Right atrium auricular region (tissue), 2 donors: Measurements from ENCODE around the gene SFN. TPM values are rescaled to one million over a fixed set of nuclear protein-coding genes. Genes with fewer than 3 reads are reported as not detected.
"Not testable (repeated sequence)": the region's sequence is repeated elsewhere in the genome, so short reads cannot be mapped to it uniquely, and the experiment has no call there.

ENCODE experiments used
- DNase-seq: peaks from one replicate; pipeline ENCODE4 v3.0.0-alpha.2; 2019; ENCODE audit warnings: low spot score
- H3K27ac ChIP-seq, 2 donors: fragments of 200-600 bp; sonication (generic); 1 replicate in 1 of 2; 2 replicates in 1 of 2; pipeline ENCODE4 v1.5.1; 2016 to 2019
- H3K27me3 ChIP-seq, 2 donors: fragments of 200-600 bp; sonication (generic); one replicate each; pipeline versions ENCODE4 v1.5.1 to v1.6.0; 2017 to 2019
- H3K36me3 ChIP-seq: fragments of 200-600 bp; sonication (generic); one replicate; pipeline ENCODE4 v1.5.1; 2016
- H3K4me1 ChIP-seq, 2 donors: fragments of 200-600 bp; sonication (generic); one replicate each; pipeline versions ENCODE4 v1.5.1 to v1.6.0; 2017 to 2019
- H3K4me3 ChIP-seq, 2 donors: fragments of 200-600 bp; sonication (generic); 1 replicate in 1 of 2; 2 replicates in 1 of 2; pipeline ENCODE4 v1.5.1; 2017 to 2019; ENCODE audit warnings: mild to moderate bottlenecking in 1 of 2, moderate library complexity in 1 of 2
- H3K9me3 ChIP-seq, 2 donors: fragments of 200-600 bp; sonication (generic); one replicate each; pipeline ENCODE4 v1.5.1; 2019
- CTCF ChIP-seq, 2 donors: fragments of 200-600 bp; sonication (generic); IDR thresholded peaks; one replicate each; pipeline ENCODE4 v1.5.1; 2019; ENCODE audit warnings: antibody characterized with exemption in 2 of 2
- total RNA-seq, 2 donors: library from RNA; depleted of rRNA; stranded (reverse); fragments of >200 nt; gene quantifications; one replicate each; pipeline ENCODE4 v1.1.0, GENCODE V29; 2016

The SFN gene
- total RNA-seq, 2 donors from 2014 or later: 0.51 TPM; not detected in 1

- no peak for TF ChIP-seq CTCF (IDR thresholded peaks at IDR 0.05)
- Histone ChIP-seq H3K9me3 (no peaks in the 10 kb centered on the region), H3K27me3 (no peaks in the 10 kb centered on the region), H3K36me3 (peaks cover 66% of the 10 kb centered on the region), H3K4me1 (no peaks in the 10 kb centered on the region), H3K4me3 (no peak overlapping the region), H3K27ac (no peak overlapping the region)
- DNase-seq: no peak
Observed at GRCh38 chr1:26838474-26839338, 24.2 kb upstream of the SFN start.

GRCh38 chr1:26839339-26839722 lies 23.6 kb upstream of the SFN start:
- Histone ChIP-seq H3K27me3 (no peaks in the 10 kb centered on the region), H3K36me3 (peaks cover 63% of the 10 kb centered on the region), H3K9me3 (no peaks in the 10 kb centered on the region), H3K4me3 (no peak overlapping the region), H3K4me1 (no peaks in the 10 kb centered on the region), H3K27ac (no peak overlapping the region)
- no peak for DNase-seq
- no peak for TF ChIP-seq CTCF (IDR thresholded peaks at IDR 0.05)

GRCh38 chr1:26839779-26840178 lies 23.2 kb upstream of the SFN start:
- H3K27me3 ChIP-seq: no peaks in the 10 kb centered on the region
- no peak for TF ChIP-seq CTCF (IDR thresholded peaks at IDR 0.05)
- no peak overlapping the region for H3K27ac ChIP-seq
- no peaks in the 10 kb centered on the region for H3K4me1 ChIP-seq
- no peaks in the 10 kb centered on the region for H3K9me3 ChIP-seq
- no peak for DNase-seq
- no peak overlapping the region for H3K4me3 ChIP-seq
- peaks cover 59% of the 10 kb centered on the region for H3K36me3 ChIP-seq

- Histone ChIP-seq H3K4me1 (no peaks in the 10 kb centered on the region), H3K4me3 (no peak overlapping the region), H3K9me3 (no peaks in the 10 kb centered on the region), H3K27me3 (no peaks in the 10 kb centered on the region), H3K27ac (no peak overlapping the region), H3K36me3 (peaks cover 56% of the 10 kb centered on the region)
- DNase-seq: no peak
- no peak for TF ChIP-seq CTCF (IDR thresholded peaks at IDR 0.05)
Observed at GRCh38 chr1:26844424-26845196, 18.3 kb upstream of the SFN start.

GRCh38 chr1:26847826-26848225 lies 15.1 kb upstream of the SFN start:
- not testable (repeated sequence) for H3K27ac ChIP-seq, H3K27me3 ChIP-seq
- peaks cover 61% of the 10 kb centered on the region for H3K36me3 ChIP-seq

GRCh38 chr1:26848499-26848898 lies 14.4 kb upstream of the SFN start:
- no peak overlapping the region for H3K4me3 ChIP-seq
- no peaks in the 10 kb centered on the region for H3K27me3 ChIP-seq
- no peak for TF ChIP-seq CTCF (IDR thresholded peaks at IDR 0.05)
- H3K27ac ChIP-seq: no peak overlapping the region
- DNase-seq: no peak
- no peaks in the 10 kb centered on the region for H3K9me3 ChIP-seq
- H3K4me1 ChIP-seq: no peaks in the 10 kb centered on the region
- peaks cover 60% of the 10 kb centered on the region for H3K36me3 ChIP-seq

More at GRCh38 chr1:26847826-26848225, 15.1 kb upstream of the SFN start:
- DNase-seq, H3K4me1 ChIP-seq, H3K9me3 ChIP-seq, H3K4me3 ChIP-seq: not testable (repeated sequence)
